IMR-90 (cell line): ENCODE measurements around the gene TTI1. TPM values are rescaled to one million over a fixed set of nuclear protein-coding genes. Genes with fewer than 3 reads are reported as not detected.

Experiments used
- ATAC-seq: fragments of 200-7000 bp; cut with Tn5 transposase; 2 replicates; pipeline ENCODE4 v1.9.1; 2020; ENCODE audit warnings: low read depth, mild to moderate bottlenecking, moderate library complexity
- BruUV-seq: library from RNA; stranded (reverse); fragments of 400-500 nt; replicated peaks from 2 replicates; lab custom pipeline; 2021; lab: Mats Ljungman, UMichigan
- CTCF ChIA-PET: fragments of 300-600 bp; formaldehyde crosslinking; extraction: SDS; loops from one replicate; lab custom pipeline; 2021; ENCODE audit warnings: antibody characterized with exemption; lab: Yijun Ruan, JAX
- POLR2A ChIA-PET: fragments of 300-600 bp; sonication (Branson Sonifier 250); formaldehyde crosslinking; loops from one replicate; lab custom pipeline; 2022; ENCODE audit warnings: antibody characterized with exemption; ENCODE audit not compliant: unreplicated experiment; lab: Charles Lee
- DNase-seq: peaks from one replicate; pipeline ENCODE4 v3.0.0; 2013
- H2AFZ ChIP-seq: replicated peaks from 2 replicates; pipeline ENCODE3; 2013; ENCODE audit warnings: low read length, mild to moderate bottlenecking; ENCODE audit not compliant: poor library complexity
- H2AK5ac ChIP-seq: 2 replicates; pipeline ENCODE4 v1.6.1; 2013; ENCODE audit warnings: low read depth, low read length, inconsistent platforms
- H2AK9ac ChIP-seq: replicated peaks from 2 replicates; pipeline ENCODE3; 2013; ENCODE audit warnings: mild to moderate bottlenecking, low read depth, low read length, moderate library complexity; ENCODE audit not compliant: poor library complexity
- H2BK120ac ChIP-seq: 2 replicates; pipeline ENCODE4 v1.6.1; 2013; ENCODE audit warnings: low read depth, low read length, inconsistent platforms
- H2BK15ac ChIP-seq: 3 replicates; pipeline ENCODE4 v1.6.1; 2013; ENCODE audit warnings: low read depth, low read length, inconsistent platforms
- H2BK20ac ChIP-seq: 2 replicates; pipeline ENCODE4 v1.6.1; 2013; ENCODE audit warnings: low read depth, mild to moderate bottlenecking, inconsistent platforms, low read length, moderate library complexity
- H2BK5ac ChIP-seq: 2 replicates; pipeline ENCODE4 v1.6.1; 2013; ENCODE audit warnings: mild to moderate bottlenecking, low read depth, low read length, inconsistent platforms; ENCODE audit not compliant: poor library complexity, severe bottlenecking
- H3K14ac ChIP-seq: replicated peaks from 2 replicates; pipeline ENCODE4 v1.6.1; 2013; ENCODE audit warnings: low read depth, low read length, inconsistent platforms
- H3K18ac ChIP-seq: 2 replicates; pipeline ENCODE4 v1.6.1; 2013; ENCODE audit warnings: low read depth, low read length, control low read depth
- H3K23ac ChIP-seq: 2 replicates; pipeline ENCODE4 v1.6.1; 2013; ENCODE audit warnings: low read depth, low read length, inconsistent platforms
- H3K27ac ChIP-seq: 2 replicates; pipeline ENCODE4 v1.5.1; 2013; ENCODE audit warnings: mild to moderate bottlenecking, control low read depth, low read length; ENCODE audit not compliant: insufficient read depth
- H3K27me3 ChIP-seq: 2 replicates; pipeline ENCODE4 v1.6.1; 2013; ENCODE audit warnings: low read length; ENCODE audit not compliant: control insufficient read depth, insufficient read depth
- H3K36me3 ChIP-seq: 2 replicates; pipeline ENCODE4 v1.6.1; 2013; ENCODE audit warnings: low read length, mixed read lengths; ENCODE audit not compliant: control insufficient read depth, insufficient read depth
- H3K4ac ChIP-seq: 2 replicates; pipeline ENCODE4 v1.6.1; 2013; ENCODE audit warnings: low read depth, low read length, inconsistent platforms
- H3K4me1 ChIP-seq: 2 replicates; pipeline ENCODE4 v1.6.1; 2013; ENCODE audit warnings: low read length, mixed read lengths; ENCODE audit not compliant: control insufficient read depth, insufficient read depth
- H3K4me2 ChIP-seq: 2 replicates; pipeline ENCODE4 v1.6.1; 2013; ENCODE audit warnings: low read depth, mild to moderate bottlenecking, control low read depth, low read length, moderate library complexity
- H3K4me3 ChIP-seq: 2 replicates; pipeline ENCODE4 v1.5.1; 2013; ENCODE audit warnings: low read depth, mild to moderate bottlenecking, control low read depth, low read length, moderate library complexity; ENCODE audit not compliant: insufficient read depth
- H3K56ac ChIP-seq: 2 replicates; pipeline ENCODE4 v1.6.1; 2013; ENCODE audit warnings: low read length, inconsistent platforms; ENCODE audit not compliant: insufficient read depth; ENCODE audit errors: extremely low read depth
- H3K79me1 ChIP-seq, 2 experiments: 2 replicates each; pipeline ENCODE4 v1.6.1; 2013; ENCODE audit warnings: low read length in 2 of 2, inconsistent platforms in 1 of 2, low read depth in 1 of 2
- H3K9ac ChIP-seq: 2 replicates; pipeline ENCODE4 v1.6.1; 2013; ENCODE audit warnings: low read depth, low read length, control low read depth
- H3K9me1 ChIP-seq: 2 replicates; pipeline ENCODE4 v1.6.1; 2013; ENCODE audit warnings: low read length, inconsistent platforms; ENCODE audit not compliant: insufficient read depth
- H3K9me3 ChIP-seq: 2 replicates; pipeline ENCODE4 v1.6.1; 2013; ENCODE audit warnings: low read length; ENCODE audit not compliant: control insufficient read depth, insufficient read depth
- H4K20me1 ChIP-seq: 2 replicates; pipeline ENCODE4 v1.6.1; 2013; ENCODE audit warnings: low read length, inconsistent platforms; ENCODE audit not compliant: insufficient read depth
- H4K5ac ChIP-seq: 2 replicates; pipeline ENCODE4 v1.6.1; 2013; ENCODE audit warnings: mild to moderate bottlenecking, low read depth, low read length, control low read depth
- H4K8ac ChIP-seq, 2 experiments: 2 replicates each; pipeline ENCODE4 v1.6.1; 2013; ENCODE audit warnings: low read depth in 2 of 2, low read length in 2 of 2, control low read depth in 1 of 2, inconsistent platforms in 1 of 2
- H4K91ac ChIP-seq: 2 replicates; pipeline ENCODE4 v1.6.1; 2013; ENCODE audit warnings: low read depth, low read length, inconsistent platforms; ENCODE audit not compliant: insufficient read depth
- BHLHE40 ChIP-seq: fragments of 150-350 bp; IDR thresholded peaks from 2 replicates; pipeline ENCODE4 v1.6.1; 2016; ENCODE audit warnings: mild to moderate bottlenecking, low read depth, low read length
- CEBPB ChIP-seq: IDR thresholded peaks from 2 replicates; pipeline ENCODE4 v1.6.1; 2012; ENCODE audit warnings: low read depth, low read length, improper control_type of control experiment
- CHD1 ChIP-seq: IDR thresholded peaks from 2 replicates; pipeline ENCODE4 v1.6.1; 2012; ENCODE audit warnings: low read depth, low read length, improper control_type of control experiment
- ELK1 ChIP-seq: fragments of 150-350 bp; IDR thresholded peaks from 2 replicates; pipeline ENCODE4 v1.6.1; 2016; ENCODE audit warnings: low read depth, mild to moderate bottlenecking, low read length, moderate library complexity, borderline replicate concordance
- FOS ChIP-seq: fragments of 150-350 bp; IDR thresholded peaks from 2 replicates; pipeline ENCODE4 v1.6.1; 2016; ENCODE audit warnings: low read depth, low read length
- MAFK ChIP-seq: IDR thresholded peaks from 2 replicates; pipeline ENCODE4 v1.6.1; 2012; ENCODE audit warnings: low read depth, low read length, improper control_type of control experiment
- MXI1 ChIP-seq: IDR thresholded peaks from 2 replicates; pipeline ENCODE4 v1.6.1; 2012; ENCODE audit warnings: low read depth, mild to moderate bottlenecking, low read length, moderate library complexity, borderline replicate concordance
- NFE2L2 ChIP-seq: fragments of 150-350 bp; IDR thresholded peaks from 2 replicates; pipeline ENCODE4 v1.6.1; 2016; ENCODE audit warnings: low read depth, mild to moderate bottlenecking, low read length
- POLR2A ChIP-seq: IDR thresholded peaks from 2 replicates; pipeline ENCODE4 v1.6.1; 2012; ENCODE audit warnings: mild to moderate bottlenecking, low read depth, low read length
- RAD21 ChIP-seq: IDR thresholded peaks from 2 replicates; pipeline ENCODE4 v1.6.1; 2012; ENCODE audit warnings: low read length, improper control_type of control experiment
- RCOR1 ChIP-seq: IDR thresholded peaks from 2 replicates; pipeline ENCODE4 v1.6.1; 2012; ENCODE audit warnings: mild to moderate bottlenecking, low read length, improper control_type of control experiment; ENCODE audit not compliant: insufficient replicate concordance
- RFX5 ChIP-seq: IDR thresholded peaks from 2 replicates; pipeline ENCODE4 v1.8.0; 2012; ENCODE audit warnings: low read depth, mild to moderate bottlenecking, low read length, moderate library complexity
- SMC3 ChIP-seq: fragments of 150-350 bp; IDR thresholded peaks from 2 replicates; pipeline ENCODE4 v1.6.1; 2016; ENCODE audit warnings: low read depth, mild to moderate bottlenecking, antibody characterized with exemption, low read length, moderate library complexity
- USF2 ChIP-seq: fragments of 150-350 bp; IDR thresholded peaks from 2 replicates; pipeline ENCODE4 v1.6.1; 2017; ENCODE audit warnings: mild to moderate bottlenecking, antibody characterized with exemption, low read length, low read depth
- WGBS, 2 experiments: methylation state at CpG; one replicate each; pipeline versions ENCODE4 v1.1.5 to v1.1.7; 2013; ENCODE audit warnings: missing lambda C conversion rate in 2 of 2; ENCODE audit not compliant: insufficient read length in 1 of 2; ENCODE audit errors: extremely low coverage in 2 of 2; 5-methylcytosine and 5-hydroxymethylcytosine counted together
- dilution Hi-C: fragments of 300-500 bp; cut with HindIII; formaldehyde crosslinking; loops from one replicate; pipeline ENCODE4 v1.14.3; 2018; ENCODE audit warnings: low sequenced_read_pairs; ENCODE audit not compliant: unreplicated experiment
- in situ Hi-C: fragments of 300-500 bp; cut with MboI; formaldehyde crosslinking; loops from 3 replicates; pipeline ENCODE4 v1.14.3; 2019; ENCODE audit warnings: low sequenced_read_pairs, inconsistent platforms, mixed read lengths
- intact Hi-C: fragments of 100-400 bp; cut with micrococcal nuclease; formaldehyde crosslinking; loops from 2 replicates; pipeline ENCODE4 v1.10.0; 2022
- polyA plus RNA-seq, 3 experiments: library from polyadenylated mRNA; depleted of rRNA; stranded (reverse); fragments of >200 nt; gene quantifications; 2 replicates each; pipeline ENCODE4 v1.2.3, GENCODE V29; 2012; ENCODE audit warnings: low replicate concordance in 1 of 3
- total RNA-seq: library from RNA; depleted of rRNA; stranded (reverse); fragments of >200 nt; gene quantifications from 2 replicates; pipeline ENCODE4 v1.2.3, GENCODE V29; 2012
- TF ChIP-seq, protein P1 (sequence below): conservative IDR thresholded peaks from 2 replicates; pipeline ENCODE4 v1.5.1; 2012; ENCODE audit warnings: mild to moderate bottlenecking, low read depth, low read length, improper control_type of control experiment

Gene TTI1
- total and polyA plus RNA-seq, 2 of the 4 experiments (the other 2 are of a cell fraction) = 12.5 to 17.6 TPM

DNA sequence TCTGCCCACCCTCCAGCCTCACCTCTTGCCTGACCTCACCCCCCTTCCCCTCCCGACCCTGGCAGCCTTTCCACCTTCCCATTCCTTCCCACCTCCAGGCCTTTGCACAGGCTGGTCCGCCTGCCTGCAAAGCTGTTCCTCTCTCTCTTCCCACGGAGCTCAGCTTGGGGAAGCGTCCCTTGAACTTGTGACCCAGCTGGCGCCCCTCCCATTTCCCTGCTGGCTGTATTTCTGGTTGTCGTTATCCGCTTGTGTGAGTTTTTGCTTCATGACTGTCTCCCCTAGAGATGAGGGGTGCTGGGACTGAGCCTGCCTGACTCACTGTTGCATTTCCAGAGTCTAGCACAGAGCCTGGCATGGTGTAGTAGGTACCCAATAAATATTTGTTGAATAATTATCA, 97.8 kb downstream of the TTI1 start:
- dilution Hi-C loops = no loop called here

More for the DNA sequence above, 97.8 kb downstream of the TTI1 start:
- H3K14ac ChIP-seq = no peak overlapping the region
- no TSS peak for BruUV-seq
- no peaks in the 10 kb centered on the region for H3K79me1 ChIP-seq
- ChIA-PET CTCF (interaction anchor here (0.7 kb wide), 1 partner anchor 113 kb away, joined by 3 read pairs; no protein-coding TSS in a partner anchor), POLR2A (interaction anchor here (0.6 kb wide), 1 partner anchor 1801 kb away, joined by 9 read pairs; no protein-coding TSS in a partner anchor)
- peaks cover 39% of the 10 kb centered on the region for H3K27me3 ChIP-seq
- H4K8ac ChIP-seq = no peak overlapping the region
- WGBS, 2 experiments = 28% methylated on average over 2 of the region's 7 CpGs; no CpG with 5 or more reads in 1 of the 2 experiments
- H3K4me3 ChIP-seq = no peak overlapping the region
- no peak overlapping the region for H3K56ac ChIP-seq
- H2AK9ac ChIP-seq = no peak overlapping the region
- intact Hi-C loops (no loop called here), in situ Hi-C loops (no loop called here)
- H3K23ac ChIP-seq = no peak overlapping the region
- no peak overlapping the region for H2BK5ac ChIP-seq
- DNase-seq (no peak), ATAC-seq (no peak)
- H4K5ac ChIP-seq = no peak overlapping the region
- no peak overlapping the region for H3K4ac ChIP-seq
- H3K36me3 ChIP-seq = no peaks in the 10 kb centered on the region
- H3K4me2 ChIP-seq = no peak overlapping the region
- no peak overlapping the region for H2BK15ac ChIP-seq
- no peak for TF ChIP-seq CEBPB
- no peak for TF ChIP-seq POLR2A
- TF ChIP-seq, protein P1, sequence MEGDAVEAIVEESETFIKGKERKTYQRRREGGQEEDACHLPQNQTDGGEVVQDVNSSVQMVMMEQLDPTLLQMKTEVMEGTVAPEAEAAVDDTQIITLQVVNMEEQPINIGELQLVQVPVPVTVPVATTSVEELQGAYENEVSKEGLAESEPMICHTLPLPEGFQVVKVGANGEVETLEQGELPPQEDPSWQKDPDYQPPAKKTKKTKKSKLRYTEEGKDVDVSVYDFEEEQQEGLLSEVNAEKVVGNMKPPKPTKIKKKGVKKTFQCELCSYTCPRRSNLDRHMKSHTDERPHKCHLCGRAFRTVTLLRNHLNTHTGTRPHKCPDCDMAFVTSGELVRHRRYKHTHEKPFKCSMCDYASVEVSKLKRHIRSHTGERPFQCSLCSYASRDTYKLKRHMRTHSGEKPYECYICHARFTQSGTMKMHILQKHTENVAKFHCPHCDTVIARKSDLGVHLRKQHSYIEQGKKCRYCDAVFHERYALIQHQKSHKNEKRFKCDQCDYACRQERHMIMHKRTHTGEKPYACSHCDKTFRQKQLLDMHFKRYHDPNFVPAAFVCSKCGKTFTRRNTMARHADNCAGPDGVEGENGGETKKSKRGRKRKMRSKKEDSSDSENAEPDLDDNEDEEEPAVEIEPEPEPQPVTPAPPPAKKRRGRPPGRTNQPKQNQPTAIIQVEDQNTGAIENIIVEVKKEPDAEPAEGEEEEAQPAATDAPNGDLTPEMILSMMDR = no peak
- no peak for TF ChIP-seq NFE2L2
- no peak for TF ChIP-seq RCOR1
- no peak for TF ChIP-seq BHLHE40
- no peak for TF ChIP-seq USF2
- no peak for TF ChIP-seq MXI1
- TF ChIP-seq FOS = no peak
- TF ChIP-seq ELK1 = no peak
- no peak for TF ChIP-seq RAD21
- no peak for TF ChIP-seq MAFK
- TF ChIP-seq RFX5 = no peak
- no peak for TF ChIP-seq SMC3
- TF ChIP-seq CHD1 = no peak
- no peak overlapping the region for H3K27ac ChIP-seq
- H3K9me1 ChIP-seq = no peaks in the 10 kb centered on the region
- no peaks in the 10 kb centered on the region for H3K4me1 ChIP-seq
- no peak overlapping the region for H2BK20ac ChIP-seq
- no peak overlapping the region for H2AFZ ChIP-seq
- H4K91ac ChIP-seq = no peak overlapping the region
- H4K20me1 ChIP-seq = no peaks in the 10 kb centered on the region
- no peak overlapping the region for H3K18ac ChIP-seq
- no peak overlapping the region for H2BK120ac ChIP-seq
- no peak overlapping the region for H2AK5ac ChIP-seq
- H3K9me3 ChIP-seq = no peaks in the 10 kb centered on the region
- no peak overlapping the region for H3K9ac ChIP-seq
